T47D (cell line): Measurements from ENCODE around the gene SERPINA3.

Experiments
- DNase-seq, 2 experiments: peaks; one replicate each; pipeline versions ENCODE4 v3.0.0 to v3.0.0-alpha.2; 2011 to 2012; ENCODE audit warnings: low read depth in 1 of 2, low spot score in 1 of 2
- JUND ChIP-seq: IDR thresholded peaks from 2 replicates; pipeline ENCODE4 v1.6.1; 2012; ENCODE audit warnings: low read depth
- in situ Hi-C: cut with HindIII; loops from 2 replicates; pipeline ENCODE4 v1.10.0; 2016; ENCODE audit warnings: low sequenced_read_pairs, low pct_unique_long_range_greater_than_20kb

The SERPINA3 gene

GRCh38 chr14:94612174-94612573 is at the start of gene SERPINA3:
Gene SERPINA3, plus strand, starts transcription at chr14:94612391. Its CDS starts 2,051 bp downstream, at chr14:94614442.
- TF ChIP-seq JUND = no peak
- peak in 1 of 2 experiments; percentile 32 for DNase-seq
- in situ Hi-C loops = no loop called here

GRCh38 chr14:94562941-94563883 is 49.0 kb upstream of the SERPINA3 start:
- TF ChIP-seq JUND = no peak
- in situ Hi-C loops = no loop called here
- DNase-seq = no peak

DNA sequence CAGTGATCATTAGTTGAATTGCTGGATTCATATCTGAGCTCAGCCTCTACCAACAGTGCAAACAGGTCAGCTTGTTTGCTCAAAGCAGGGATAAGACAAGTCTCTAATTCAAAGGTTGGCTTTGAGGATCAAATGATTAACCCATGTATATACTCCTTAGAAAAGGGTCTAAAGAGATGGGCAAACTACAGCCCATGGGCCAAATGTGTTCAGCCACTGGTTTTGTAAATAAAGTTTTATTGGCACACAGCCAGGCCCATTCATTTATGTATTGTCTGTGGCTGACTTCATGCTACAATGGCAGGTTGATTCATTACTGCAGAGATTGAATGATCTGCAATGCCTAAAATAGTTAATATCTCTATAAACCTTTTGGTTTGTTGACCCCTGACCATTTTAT is 47.8 kb upstream of the SERPINA3 start:
- no peak for DNase-seq
- no peak for TF ChIP-seq JUND
- in situ Hi-C loops = no loop called here

GRCh38 chr14:94568186-94568585 is 44.0 kb upstream of the SERPINA3 start:
- in situ Hi-C loops = no loop called here

GRCh38 chr14:94569381-94570001 is 42.7 kb upstream of the SERPINA3 start:
- no peak for TF ChIP-seq JUND
- in situ Hi-C loops = no loop called here
- DNase-seq = no peak

More at GRCh38 chr14:94568186-94568585, 44.0 kb upstream of the SERPINA3 start:
- DNase-seq = no peak
- TF ChIP-seq JUND = no peak

DNA sequence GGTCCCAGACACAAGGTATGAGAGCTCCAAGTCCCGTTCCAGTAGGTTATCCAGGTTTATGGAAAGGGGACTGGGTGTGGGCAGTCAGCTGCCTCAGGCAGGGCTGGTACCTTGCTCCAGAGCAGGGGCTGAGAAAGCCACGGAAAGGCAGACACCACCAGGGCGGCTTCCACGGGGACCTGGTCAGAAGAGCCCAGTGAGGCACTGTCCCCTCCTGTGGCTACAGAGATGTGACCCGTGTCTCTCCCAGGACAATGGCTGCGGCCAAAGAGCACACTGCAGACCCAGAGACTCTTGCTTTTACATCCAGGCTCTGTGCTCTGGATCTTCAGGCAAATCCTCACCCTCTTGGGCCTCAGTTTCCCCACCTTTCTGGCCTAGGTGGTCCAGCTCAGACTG is 42.2 kb upstream of the SERPINA3 start:
- DNase-seq = no peak
- in situ Hi-C loops = no loop called here
- TF ChIP-seq JUND = no peak

DNA sequence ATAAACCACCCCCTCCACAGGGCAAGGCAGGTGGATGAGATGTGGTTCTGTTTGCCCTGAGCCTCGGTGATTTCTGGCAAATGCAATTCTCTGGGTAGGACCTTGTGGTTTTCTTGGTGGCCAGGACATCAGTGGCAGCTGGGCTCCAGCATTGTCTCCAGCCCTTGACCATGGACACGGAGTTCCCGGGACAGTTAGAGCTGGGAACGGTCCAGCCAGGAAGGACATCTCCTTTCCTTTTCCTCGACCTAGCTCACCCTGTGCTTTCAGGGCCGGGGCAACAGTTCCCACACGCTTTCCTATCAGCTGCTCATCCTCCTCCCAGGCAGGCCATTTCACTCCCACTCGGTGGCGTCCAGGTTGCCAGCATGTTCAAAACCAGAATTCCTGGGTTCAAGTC is 41.8 kb upstream of the SERPINA3 start:
- DNase-seq = no peak
- no peak for TF ChIP-seq JUND
- in situ Hi-C loops = no loop called here

GRCh38 chr14:94571395-94571794 is 40.8 kb upstream of the SERPINA3 start:
- in situ Hi-C loops = no loop called here
- DNase-seq = no peak
- no peak for TF ChIP-seq JUND

GRCh38 chr14:94571950-94572349 is 40.2 kb upstream of the SERPINA3 start:
- in situ Hi-C loops = no loop called here
- DNase-seq = no peak
- TF ChIP-seq JUND = no peak

DNA sequence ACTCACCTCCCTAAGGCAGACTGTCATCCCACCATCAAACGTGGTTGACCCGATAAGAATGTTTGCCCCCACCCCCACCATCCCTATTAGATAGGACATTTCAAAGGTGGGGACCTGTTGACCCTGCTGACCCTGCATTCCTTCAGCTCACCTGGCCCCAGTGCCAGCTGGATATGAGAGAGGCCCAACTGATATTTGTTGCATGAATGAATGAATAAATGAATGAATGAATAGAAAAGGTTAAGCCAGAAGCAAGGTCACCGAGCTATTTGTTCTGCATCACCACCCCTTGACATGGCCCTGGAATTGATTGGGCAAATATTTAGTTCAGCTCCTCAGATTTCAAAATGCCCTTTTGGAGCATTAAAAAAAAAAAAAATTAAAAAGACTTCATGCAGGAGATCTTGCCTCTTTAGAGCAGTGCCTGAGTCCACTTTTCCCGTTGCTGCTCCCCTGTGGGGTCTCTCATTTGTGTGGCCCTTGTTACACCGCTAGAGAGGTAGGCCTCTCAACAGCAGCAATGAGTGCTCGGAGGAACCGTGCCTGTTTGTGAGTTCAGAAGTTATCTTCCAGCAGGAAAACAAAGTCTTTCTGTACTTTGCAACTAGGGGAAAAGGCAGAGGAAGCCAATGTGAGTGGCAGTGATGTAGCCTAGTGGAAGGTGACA is 39.4 kb upstream of the SERPINA3 start:
- no peak for DNase-seq
- in situ Hi-C loops = no loop called here
- TF ChIP-seq JUND = no peak

DNA sequence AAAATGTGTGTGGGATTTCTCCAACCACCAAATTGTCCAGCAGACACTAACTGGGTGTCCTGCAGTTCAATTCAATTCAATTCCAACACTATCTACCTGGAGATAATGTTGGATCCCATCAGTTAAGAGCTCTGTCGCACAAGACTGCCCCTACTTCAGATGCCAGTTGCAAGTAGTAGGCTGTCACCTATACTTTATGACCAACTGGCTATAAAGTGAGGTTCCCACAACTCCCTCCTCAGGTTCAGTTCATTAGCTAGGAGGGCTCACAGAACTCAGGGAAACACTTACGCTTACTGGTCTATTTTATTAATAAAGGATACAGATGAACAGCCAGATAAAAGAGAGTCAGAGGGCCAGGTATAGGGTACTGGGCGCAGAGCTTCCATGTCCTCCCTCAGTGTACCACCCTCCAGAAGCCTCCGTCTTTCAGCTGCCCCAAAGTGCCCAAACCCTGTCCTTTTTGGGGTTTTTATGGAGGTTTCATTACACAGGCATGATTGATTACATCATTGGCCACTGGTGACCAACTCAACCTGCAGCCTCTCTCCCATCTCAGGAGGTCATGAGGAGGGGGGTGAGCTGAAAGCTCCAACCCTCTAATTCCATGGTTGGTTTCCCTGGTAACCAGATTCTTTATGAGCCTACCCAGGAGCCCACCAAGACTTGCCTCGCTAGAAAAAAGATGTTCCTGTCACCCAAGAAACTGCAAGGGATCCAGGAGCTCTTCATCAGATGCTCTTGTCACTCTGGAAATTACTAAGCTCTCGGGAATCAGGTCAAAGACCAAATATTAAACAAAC is 38.5 kb upstream of the SERPINA3 start:
- no peak for TF ChIP-seq JUND
- in situ Hi-C loops = no loop called here
- DNase-seq = no peak

DNA sequence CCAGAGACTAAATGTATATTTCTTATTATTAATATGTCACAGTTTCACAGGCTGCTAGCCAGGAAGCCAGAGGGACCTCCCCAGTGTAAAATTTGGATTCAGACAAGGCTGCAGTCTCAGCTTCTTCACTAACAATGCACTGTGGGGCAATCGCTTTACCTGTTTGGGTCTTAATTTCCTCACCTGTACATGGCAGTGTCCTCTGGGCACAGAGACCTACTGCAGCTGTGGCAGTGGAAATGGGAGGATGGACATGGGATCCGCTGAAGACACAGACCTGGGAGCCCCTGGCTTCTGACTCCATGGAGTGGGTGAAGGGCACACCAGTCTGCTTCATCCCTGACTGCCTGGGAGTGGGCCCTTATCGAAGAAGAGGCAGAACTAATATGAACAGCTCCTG is 37.9 kb upstream of the SERPINA3 start:
- no peak for TF ChIP-seq JUND
- in situ Hi-C loops = no loop called here

More for the DNA sequence above, 37.9 kb upstream of the SERPINA3 start:
- no peak for DNase-seq
